HG03159 (cell line): ENCODE data around the gene SETD7.
"Not testable (repeated sequence)": the region's sequence is repeated elsewhere in the genome, so short reads cannot be mapped to it uniquely, and the experiment has no call there.

Source experiments
- ATAC-seq: cut with Tn5 transposase; IDR thresholded peaks from one replicate; pipeline ENCODE4 v1.9.1; 2021; ENCODE audit warnings: mild to moderate bottlenecking, moderate library complexity; ENCODE audit not compliant: unreplicated experiment

The SETD7 gene

GRCh38 chr4:139470295-139470694 lies 85.7 kb downstream of the SETD7 start:
- no peak for ATAC-seq

- ATAC-seq = no peak
Observed at GRCh38 chr4:139469869-139470268, 86.2 kb downstream of the SETD7 start.

GRCh38 chr4:139469216-139469615 lies 86.8 kb downstream of the SETD7 start:
- ATAC-seq = no peak

- not testable (repeated sequence) for ATAC-seq
Observed at GRCh38 chr4:139468756-139469155, 87.3 kb downstream of the SETD7 start.

GRCh38 chr4:139465922-139466321 lies 90.1 kb downstream of the SETD7 start:
- ATAC-seq = no peak

GRCh38 chr4:139464512-139464911 lies 91.5 kb downstream of the SETD7 start:
- ATAC-seq = not testable (repeated sequence)

GRCh38 chr4:139461022-139461628 lies 94.9 kb downstream of the SETD7 start:
- no peak for ATAC-seq

- no peak for ATAC-seq
Observed at GRCh38 chr4:139460565-139460964, 95.5 kb downstream of the SETD7 start.

GRCh38 chr4:139458999-139459398 lies 97.0 kb downstream of the SETD7 start:
- no peak for ATAC-seq

- ATAC-seq = no peak
Observed at GRCh38 chr4:139458543-139458942, 97.5 kb downstream of the SETD7 start.

- no peak for ATAC-seq
Observed at GRCh38 chr4:139457318-139457717, 98.7 kb downstream of the SETD7 start.

GRCh38 chr4:139455126-139455538 lies 100.9 kb downstream of the SETD7 start:
- no peak for ATAC-seq

GRCh38 chr4:139454111-139455045 lies 101.6 kb downstream of the SETD7 start, which contains the start of gene RAB33B:
TSS of gene RAB33B (plus strand) at chr4:139454121. CDS start at chr4:139454196, 75 bp downstream.
- ATAC-seq = peak; percentile 2

GRCh38 chr4:139453371-139454110 lies 102.5 kb downstream of the SETD7 start:
- peak; percentile 90 for ATAC-seq

GRCh38 chr4:139453041-139453370 lies 103.0 kb downstream of the SETD7 start:
- peak; percentile 64 for ATAC-seq

GRCh38 chr4:139451997-139452396 lies 104.0 kb downstream of the SETD7 start:
- no peak for ATAC-seq

- ATAC-seq = no peak
Observed at GRCh38 chr4:139450586-139450985, 105.4 kb downstream of the SETD7 start.

- not testable (repeated sequence) for ATAC-seq
Observed at GRCh38 chr4:139447078-139447477, 108.9 kb downstream of the SETD7 start.
